K562 (cell line): ENCODE data around the gene ATAD3C. TPM values are rescaled to one million over a fixed set of nuclear protein-coding genes. Genes with fewer than 3 reads are reported as not detected.

Experiments
- ATAC-seq: fragments of 200-7000 bp; cut with Tn5 transposase; 3 replicates; pipeline ENCODE4 v1.9.1; 2020; ENCODE audit warnings: moderate library complexity
- BruUV-seq: library from RNA; stranded (reverse); fragments of 400-500 nt; replicated peaks from 2 replicates; lab custom pipeline; 2021; lab: Mats Ljungman, UMichigan
- CTCF ChIA-PET: fragments of 300-600 bp; formaldehyde crosslinking; extraction: SDS; loops from one replicate; lab custom pipeline; 2021; ENCODE audit warnings: low intra/inter-chr PET ratio; lab: Yijun Ruan, JAX
- POLR2A ChIA-PET: fragments of 300-600, 350-650 bp; sonication (Branson Sonifier 250); formaldehyde crosslinking; extraction: SDS; loops from one replicate; lab custom pipeline; 2021; ENCODE audit warnings: antibody characterized with exemption, inconsistent platforms; lab: Yijun Ruan, JAX
- DNase-seq, 4 experiments: peaks; one replicate each; pipeline versions ENCODE4 v3.0.0 to v3.0.0-alpha.2; 2011 to 2018; ENCODE audit warnings: low spot score in 3 of 4, mixed read lengths in 3 of 4; ENCODE audit errors: extremely low read depth in 1 of 4
- FAIRE-seq: peaks from 2 replicates; lab custom pipeline; 2011; peaks lifted over from hg19 to GRCh38; lab: Jason Lieb, UNC
- H2AFZ ChIP-seq: 2 replicates; pipeline ENCODE4 v1.6.0; 2011; ENCODE audit warnings: low read depth, low read length, control low read depth, inconsistent platforms
- H3K27ac ChIP-seq: fragments of 200-600 bp; 3 replicates; pipeline ENCODE4 v1.8.0; 2011; ENCODE audit warnings: low read depth, mild to moderate bottlenecking, control low read depth, inconsistent platforms, low read length, moderate library complexity, mixed read lengths; ENCODE audit errors: extremely low read depth
- H3K27me3 ChIP-seq, 2 experiments: fragments of 300-600 bp in 1 of 2; 2 replicates in 1 of 2; 3 replicates in 1 of 2; pipeline versions ENCODE4 v1.6.0 to v1.8.0; 2011; ENCODE audit warnings: inconsistent platforms in 2 of 2, low read length in 2 of 2, mild to moderate bottlenecking in 1 of 2, mixed read lengths in 1 of 2, moderate library complexity in 1 of 2; ENCODE audit not compliant: control insufficient read depth in 2 of 2, insufficient read depth in 2 of 2
- H3K36me3 ChIP-seq: fragments of 300-600 bp; 3 replicates; pipeline ENCODE4 v1.8.0; 2011; ENCODE audit warnings: mild to moderate bottlenecking, low read length, inconsistent platforms; ENCODE audit not compliant: control insufficient read depth, insufficient read depth
- H3K4me1 ChIP-seq, 2 experiments: fragments of 200-600 bp in 1 of 2; replicated peaks in 1 of 2; 2 replicates in 1 of 2; 3 replicates in 1 of 2; pipeline versions ENCODE4 v1.5.1 to v1.8.0; 2011; ENCODE audit warnings: inconsistent platforms in 2 of 2, low read length in 2 of 2, mild to moderate bottlenecking in 1 of 2, mixed read lengths in 1 of 2, moderate library complexity in 1 of 2; ENCODE audit not compliant: control insufficient read depth in 2 of 2, insufficient read depth in 2 of 2
- H3K4me2 ChIP-seq: 2 replicates; pipeline ENCODE4 v1.6.1; 2011; ENCODE audit warnings: low read length, control low read depth, inconsistent platforms, mixed read lengths; ENCODE audit not compliant: insufficient read depth
- H3K4me3 ChIP-seq: fragments of 200-600 bp; sonication (generic), shearing (Covaris generic); 2 replicates; pipeline ENCODE4 v1.5.1; 2016; ENCODE audit warnings: control low read depth, inconsistent platforms
- H3K79me2 ChIP-seq: fragments of 200-600 bp; 3 replicates; pipeline ENCODE4 v1.8.0; 2011; ENCODE audit warnings: low read length, inconsistent platforms; ENCODE audit not compliant: control insufficient read depth, insufficient read depth
- H3K9ac ChIP-seq, 2 experiments: 2 replicates each; pipeline versions ENCODE4 v1.6.0 to v1.6.1; 2011; ENCODE audit warnings: low read depth in 2 of 2, low read length in 2 of 2, control low read depth in 1 of 2, inconsistent platforms in 1 of 2, mild to moderate bottlenecking in 1 of 2, mixed read lengths in 1 of 2; ENCODE audit not compliant: insufficient read depth in 1 of 2
- H3K9me1 ChIP-seq: one replicate; pipeline ENCODE4 v1.6.0; 2011; ENCODE audit warnings: inconsistent platforms, mild to moderate bottlenecking, low read length, moderate library complexity; ENCODE audit not compliant: control insufficient read depth, insufficient read depth
- H3K9me3 ChIP-seq: replicated peaks from 2 replicates; pipeline ENCODE4 v1.5.1; 2011; ENCODE audit warnings: low read depth, low read length, inconsistent platforms; ENCODE audit not compliant: control insufficient read depth, insufficient read depth
- H4K20me1 ChIP-seq: replicated peaks from 2 replicates; pipeline ENCODE4 v1.6.1; 2011; ENCODE audit warnings: low read length, inconsistent platforms, mixed read lengths; ENCODE audit not compliant: control insufficient read depth, insufficient read depth
- BHLHE40 ChIP-seq: IDR thresholded peaks from 2 replicates; pipeline ENCODE4 v1.6.1; 2011; ENCODE audit warnings: low read length, improper control_type of control experiment
- BRCA1 ChIP-seq, 2 experiments: fragments of 450-650 bp in 1 of 2; sonication (generic) in 1 of 2; formaldehyde crosslinking in 1 of 2; IDR thresholded peaks; 2 replicates each; pipeline versions ENCODE4 v1.5.0 to v1.6.1; 2017 to 2020; ENCODE audit warnings: mild to moderate bottlenecking in 1 of 2, missing genetic modification reagents in 1 of 2
- CBX5 ChIP-seq: IDR thresholded peaks from 2 replicates; pipeline ENCODE4 v1.6.1; 2014; ENCODE audit warnings: low read depth, borderline replicate concordance
- ZNF282 ChIP-seq: sonication (generic); formaldehyde crosslinking; IDR thresholded peaks from 2 replicates; pipeline ENCODE4 v1.8.1; 2023; ENCODE audit warnings: missing genetic modification reagents
- ZNF324 ChIP-seq: fragments of 250-450 bp; sonication (Bioruptor Pico); IDR thresholded peaks from 2 replicates; pipeline ENCODE4 v1.4.0; 2020; ENCODE audit warnings: mild to moderate bottlenecking
- ZNF354B ChIP-seq: fragments of 250-450 bp; sonication (Bioruptor Pico); IDR thresholded peaks from 2 replicates; pipeline ENCODE4 v1.4.0; 2020
- ZNF695 ChIP-seq: fragments of 450-650 bp; formaldehyde crosslinking; IDR thresholded peaks from 2 replicates; pipeline ENCODE4 v1.4.0; 2020; ENCODE audit warnings: mild to moderate bottlenecking, moderate library complexity
- ZNF699 ChIP-seq: fragments of 250-450 bp; sonication (Bioruptor Pico); IDR thresholded peaks from 2 replicates; pipeline ENCODE4 v1.8.0; 2021; ENCODE audit warnings: mild to moderate bottlenecking, moderate library complexity; ENCODE audit not compliant: insufficient replicate concordance
- WGBS: fragments of 100-300 bp; shearing (Covaris generic); methylation state at CpG from one replicate; pipeline ENCODE4 v1.1.6; 2016; ENCODE audit warnings: low coverage, mixed read lengths; ENCODE audit not compliant: insufficient coverage; ENCODE audit errors: missing lambda C conversion rate; 5-methylcytosine and 5-hydroxymethylcytosine counted together
- in situ Hi-C: fragments of 300-500 bp; cut with MboI; formaldehyde crosslinking; loops from 4 replicates; pipeline ENCODE4 v1.15.0; 2018; ENCODE audit warnings: inconsistent platforms, mixed read lengths
- intact Hi-C: fragments of 100-400 bp; cut with micrococcal nuclease; formaldehyde crosslinking; loops from 2 replicates; pipeline ENCODE4 v1.14.2; 2022
- polyA plus RNA-seq, 8 experiments: library from polyadenylated mRNA; depleted of rRNA in 4 of 8; stranded (reverse) in 5 of 8; unstranded in 3 of 8; fragments of >200 nt; fragmentation: Nextera tagmentation in 2 of 8; fragmentation: Illumina TruSeq in 1 of 8; extraction: Ambion mirVana in 2 of 8; extraction: Trizol in 1 of 8; gene quantifications; 2 replicates each; pipeline versions ENCODE4 v1.2.1 to v1.2.3, GENCODE V29; 2011 to 2014; ENCODE audit warnings: inconsistent platforms in 1 of 8, missing spikeins in 1 of 8
- total RNA-seq, 7 experiments: library from RNA; depleted of rRNA in 6 of 7; stranded (reverse); fragments of >200 nt in 6 of 7; fragmentation: Illumina TruSeq in 2 of 7; extraction: Trizol in 2 of 7; gene quantifications; 2 replicates each; pipeline versions ENCODE4 v1.2.1 to v1.2.3, GENCODE V29; 2011 to 2021; ENCODE audit warnings: low replicate concordance in 1 of 7
- TF ChIP-seq, protein P1 (sequence below), 2 experiments: IDR thresholded peaks; 2 replicates each; pipeline ENCODE4 v1.6.1; 2012; ENCODE audit warnings: improper control_type of control experiment in 2 of 2, low read depth in 2 of 2, low read length in 2 of 2, borderline replicate concordance in 1 of 2
- TF ChIP-seq, protein P2 (sequence below): IDR thresholded peaks from 3 replicates; pipeline ENCODE4 v1.6.1; 2011; ENCODE audit warnings: borderline replicate concordance, mild to moderate bottlenecking, moderate library complexity; ENCODE audit not compliant: insufficient read length; ENCODE audit errors: extremely low read depth
- TF ChIP-seq, protein P3 (sequence below): fragments of 250-450 bp; sonication (Bioruptor Pico); IDR thresholded peaks from 2 replicates; pipeline ENCODE4 v1.5.1; 2021; ENCODE audit warnings: mild to moderate bottlenecking
- TF ChIP-seq, protein P4 (sequence below): fragments of 200-800 bp; sonication (Bioruptor generic); IDR thresholded peaks from 2 replicates; pipeline ENCODE4 v1.6.1; 2017; ENCODE audit warnings: missing genetic modification characterization, missing compliant biosample characterization

The ATAD3C gene
- total and polyA plus RNA-seq, 9 of the 15 experiments (the other 6 are each of a cell fraction or from before 2014, with no cell fraction given) = 0.03 to 0.18 TPM; not detected in 7

DNA sequence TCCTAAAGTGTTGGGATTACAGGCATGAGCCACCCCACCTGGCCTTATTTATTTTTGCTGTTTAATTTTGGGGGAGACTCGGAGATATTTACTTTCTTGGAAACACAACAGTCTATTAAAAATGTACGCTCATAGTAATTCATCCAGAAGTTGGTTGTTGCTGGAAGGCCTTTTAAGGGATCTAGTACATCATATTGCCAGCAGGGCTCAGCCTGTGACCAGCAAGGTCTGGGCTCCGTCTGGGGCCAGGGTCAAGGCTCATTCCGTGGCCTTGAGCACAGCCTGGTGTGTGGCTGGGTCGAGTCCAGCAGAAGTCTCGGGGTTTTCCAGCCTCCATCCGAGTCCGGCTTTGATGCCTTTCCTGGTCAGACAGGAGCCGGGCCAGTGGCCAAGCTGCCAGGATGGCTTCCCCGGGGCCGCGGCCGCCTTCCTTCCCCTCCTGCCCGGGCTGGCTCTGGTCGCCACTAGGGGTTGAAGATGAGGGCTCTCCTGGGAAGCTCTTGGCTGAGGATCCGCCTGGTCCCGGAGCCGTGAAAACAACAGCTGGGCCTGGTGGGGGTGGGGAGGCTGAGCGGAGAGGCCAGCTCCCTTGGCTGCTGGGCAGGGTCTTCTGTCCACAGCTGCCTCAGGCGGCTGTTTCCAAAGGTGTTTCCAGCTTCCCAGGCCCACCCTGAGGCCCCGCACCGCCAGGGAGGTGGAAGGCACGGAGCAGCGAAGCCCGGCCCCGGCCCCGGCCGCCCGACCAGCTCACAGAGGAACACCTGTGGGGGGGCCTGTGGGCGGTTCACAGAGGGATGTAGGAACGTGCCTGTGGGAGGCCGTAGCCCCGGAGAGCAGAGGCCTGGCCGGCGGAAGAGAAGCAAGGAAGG lies 19.1 kb upstream of the ATAD3C start:
- ATAC-seq (no peak), FAIRE-seq (no peak), DNase-seq (peak in 1 of 4 experiments; percentile 28)
- ChIA-PET POLR2A (interaction anchor here (0.5 to 2.0 kb wide), 4 partner anchors 23 to 112 kb away, joined by 3 to 11 read pairs (median 4); partner anchors contain the start of gene MRPL20), CTCF (no interaction called here)
- no peaks in the 10 kb centered on the region for H3K36me3 ChIP-seq
- intact Hi-C loops (no loop called here), in situ Hi-C loops (no loop called here)
- no peak overlapping the region for H3K27ac ChIP-seq
- no peaks in the 10 kb centered on the region; the same call in 2 of the 3 replicates for H3K79me2 ChIP-seq
- no peaks in the 10 kb centered on the region for H3K9me1 ChIP-seq
- peaks cover 45 to 83% of the 10 kb centered on the region in 2 experiments for H3K4me1 ChIP-seq
- WGBS = 65% methylated on average over 16 of the region's 35 CpGs
- H3K27me3 ChIP-seq = no peaks in the 10 kb centered on the region
- H4K20me1 ChIP-seq = no peaks in the 10 kb centered on the region
- peak overlapping the region in 1 of 2 experiments; percentile 79; a peak in 2 of 4 replicates for H3K9ac ChIP-seq
- no peak overlapping the region for H3K4me3 ChIP-seq
- H3K4me2 ChIP-seq = no peak overlapping the region
- H3K9me3 ChIP-seq = no peaks in the 10 kb centered on the region
- H2AFZ ChIP-seq = no peak overlapping the region
- BruUV-seq = no TSS peak
- no peak for TF ChIP-seq ZNF699 (CRISPR knock-in tag)
- TF ChIP-seq BRCA1 (IDR thresholded peaks at IDR 0.05) = no peak
- TF ChIP-seq BRCA1 (CRISPR knock-in tag; IDR thresholded peaks at IDR 0.05) = no peak
- TF ChIP-seq ZNF324 (CRISPR knock-in tag) = no peak
- TF ChIP-seq ZNF695 = no peak
- no peak for TF ChIP-seq ZNF282 (CRISPR knock-in tag)
- TF ChIP-seq ZNF354B (CRISPR knock-in tag) = no peak
- TF ChIP-seq, protein P1, sequence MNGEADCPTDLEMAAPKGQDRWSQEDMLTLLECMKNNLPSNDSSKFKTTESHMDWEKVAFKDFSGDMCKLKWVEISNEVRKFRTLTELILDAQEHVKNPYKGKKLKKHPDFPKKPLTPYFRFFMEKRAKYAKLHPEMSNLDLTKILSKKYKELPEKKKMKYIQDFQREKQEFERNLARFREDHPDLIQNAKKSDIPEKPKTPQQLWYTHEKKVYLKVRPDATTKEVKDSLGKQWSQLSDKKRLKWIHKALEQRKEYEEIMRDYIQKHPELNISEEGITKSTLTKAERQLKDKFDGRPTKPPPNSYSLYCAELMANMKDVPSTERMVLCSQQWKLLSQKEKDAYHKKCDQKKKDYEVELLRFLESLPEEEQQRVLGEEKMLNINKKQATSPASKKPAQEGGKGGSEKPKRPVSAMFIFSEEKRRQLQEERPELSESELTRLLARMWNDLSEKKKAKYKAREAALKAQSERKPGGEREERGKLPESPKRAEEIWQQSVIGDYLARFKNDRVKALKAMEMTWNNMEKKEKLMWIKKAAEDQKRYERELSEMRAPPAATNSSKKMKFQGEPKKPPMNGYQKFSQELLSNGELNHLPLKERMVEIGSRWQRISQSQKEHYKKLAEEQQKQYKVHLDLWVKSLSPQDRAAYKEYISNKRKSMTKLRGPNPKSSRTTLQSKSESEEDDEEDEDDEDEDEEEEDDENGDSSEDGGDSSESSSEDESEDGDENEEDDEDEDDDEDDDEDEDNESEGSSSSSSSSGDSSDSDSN (IDR thresholded peaks at IDR 0.05; ENCODE audit: borderline replicate concordance in 1 of 2, low read depth in 2 of 2, low read length in 2 of 2) = no peak
- no peak for TF ChIP-seq CBX5
- TF ChIP-seq, protein P2, sequence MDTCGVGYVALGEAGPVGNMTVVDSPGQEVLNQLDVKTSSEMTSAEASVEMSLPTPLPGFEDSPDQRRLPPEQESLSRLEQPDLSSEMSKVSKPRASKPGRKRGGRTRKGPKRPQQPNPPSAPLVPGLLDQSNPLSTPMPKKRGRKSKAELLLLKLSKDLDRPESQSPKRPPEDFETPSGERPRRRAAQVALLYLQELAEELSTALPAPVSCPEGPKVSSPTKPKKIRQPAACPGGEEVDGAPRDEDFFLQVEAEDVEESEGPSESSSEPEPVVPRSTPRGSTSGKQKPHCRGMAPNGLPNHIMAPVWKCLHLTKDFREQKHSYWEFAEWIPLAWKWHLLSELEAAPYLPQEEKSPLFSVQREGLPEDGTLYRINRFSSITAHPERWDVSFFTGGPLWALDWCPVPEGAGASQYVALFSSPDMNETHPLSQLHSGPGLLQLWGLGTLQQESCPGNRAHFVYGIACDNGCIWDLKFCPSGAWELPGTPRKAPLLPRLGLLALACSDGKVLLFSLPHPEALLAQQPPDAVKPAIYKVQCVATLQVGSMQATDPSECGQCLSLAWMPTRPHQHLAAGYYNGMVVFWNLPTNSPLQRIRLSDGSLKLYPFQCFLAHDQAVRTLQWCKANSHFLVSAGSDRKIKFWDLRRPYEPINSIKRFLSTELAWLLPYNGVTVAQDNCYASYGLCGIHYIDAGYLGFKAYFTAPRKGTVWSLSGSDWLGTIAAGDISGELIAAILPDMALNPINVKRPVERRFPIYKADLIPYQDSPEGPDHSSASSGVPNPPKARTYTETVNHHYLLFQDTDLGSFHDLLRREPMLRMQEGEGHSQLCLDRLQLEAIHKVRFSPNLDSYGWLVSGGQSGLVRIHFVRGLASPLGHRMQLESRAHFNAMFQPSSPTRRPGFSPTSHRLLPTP = no peak
- TF ChIP-seq, protein P3, sequence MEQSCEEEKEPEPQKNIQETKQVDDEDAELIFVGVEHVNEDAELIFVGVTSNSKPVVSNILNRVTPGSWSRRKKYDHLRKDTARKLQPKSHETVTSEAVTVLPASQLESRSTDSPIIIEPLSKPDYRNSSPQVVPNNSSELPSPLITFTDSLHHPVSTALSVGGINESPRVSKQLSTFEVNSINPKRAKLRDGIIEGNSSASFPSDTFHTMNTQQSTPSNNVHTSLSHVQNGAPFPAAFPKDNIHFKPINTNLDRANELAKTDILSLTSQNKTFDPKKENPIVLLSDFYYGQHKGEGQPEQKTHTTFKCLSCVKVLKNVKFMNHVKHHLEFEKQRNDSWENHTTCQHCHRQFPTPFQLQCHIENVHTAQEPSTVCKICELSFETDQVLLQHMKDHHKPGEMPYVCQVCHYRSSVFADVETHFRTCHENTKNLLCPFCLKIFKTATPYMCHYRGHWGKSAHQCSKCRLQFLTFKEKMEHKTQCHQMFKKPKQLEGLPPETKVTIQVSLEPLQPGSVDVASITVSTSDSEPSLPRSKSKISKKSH (CRISPR knock-in tag) = no peak
- TF ChIP-seq BHLHE40 = no peak
- TF ChIP-seq, protein P4, sequence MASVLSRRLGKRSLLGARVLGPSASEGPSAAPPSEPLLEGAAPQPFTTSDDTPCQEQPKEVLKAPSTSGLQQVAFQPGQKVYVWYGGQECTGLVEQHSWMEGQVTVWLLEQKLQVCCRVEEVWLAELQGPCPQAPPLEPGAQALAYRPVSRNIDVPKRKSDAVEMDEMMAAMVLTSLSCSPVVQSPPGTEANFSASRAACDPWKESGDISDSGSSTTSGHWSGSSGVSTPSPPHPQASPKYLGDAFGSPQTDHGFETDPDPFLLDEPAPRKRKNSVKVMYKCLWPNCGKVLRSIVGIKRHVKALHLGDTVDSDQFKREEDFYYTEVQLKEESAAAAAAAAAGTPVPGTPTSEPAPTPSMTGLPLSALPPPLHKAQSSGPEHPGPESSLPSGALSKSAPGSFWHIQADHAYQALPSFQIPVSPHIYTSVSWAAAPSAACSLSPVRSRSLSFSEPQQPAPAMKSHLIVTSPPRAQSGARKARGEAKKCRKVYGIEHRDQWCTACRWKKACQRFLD (CRISPR knock-in tag) = no peak
